AG09309 (cell line): ENCODE measurements around the gene XRCC3.

Experiments used
- DNase-seq: peaks from one replicate; pipeline ENCODE4 v3.0.0-alpha.2; 2010; ENCODE audit warnings: low read depth
- H3K4me3 ChIP-seq: 2 replicates; pipeline ENCODE4 v1.5.1; 2011; ENCODE audit warnings: mild to moderate bottlenecking, low read depth, low read length, moderate library complexity; ENCODE audit not compliant: control insufficient read depth
- CTCF ChIP-seq: IDR thresholded peaks from 2 replicates; pipeline ENCODE4 v1.5.1; 2011; ENCODE audit warnings: mild to moderate bottlenecking, low read depth, low read length, inconsistent platforms; ENCODE audit not compliant: insufficient read depth, control insufficient read depth; ENCODE audit errors: missing control alignments

The XRCC3 gene

GRCh38 chr14:103669370-103669769, 45.9 kb downstream of the XRCC3 start:
- no peak for DNase-seq
- H3K4me3 ChIP-seq, result no peak overlapping the region
- TF ChIP-seq CTCF, result no peak

GRCh38 chr14:103668117-103668516, 47.1 kb downstream of the XRCC3 start:
- no peak overlapping the region for H3K4me3 ChIP-seq
- DNase-seq, result no peak
- no peak for TF ChIP-seq CTCF

GRCh38 chr14:103667671-103668070, 47.6 kb downstream of the XRCC3 start:
- TF ChIP-seq CTCF, result no peak

GRCh38 chr14:103663506-103663905, 51.7 kb downstream of the XRCC3 start:
- H3K4me3 ChIP-seq, result no peak overlapping the region
- no peak for TF ChIP-seq CTCF
- DNase-seq, result no peak

More at GRCh38 chr14:103667671-103668070, 47.6 kb downstream of the XRCC3 start:
- DNase-seq, result no peak
- no peak overlapping the region for H3K4me3 ChIP-seq

- no peak for TF ChIP-seq CTCF
- H3K4me3 ChIP-seq, result no peak overlapping the region
- DNase-seq, result no peak
Observed at GRCh38 chr14:103662591-103662990, 52.7 kb downstream of the XRCC3 start.

GRCh38 chr14:103662029-103662428, 53.2 kb downstream of the XRCC3 start:
- no peak for DNase-seq
- TF ChIP-seq CTCF, result no peak
- H3K4me3 ChIP-seq, result no peak overlapping the region

- H3K4me3 ChIP-seq, result no peak overlapping the region
- no peak for DNase-seq
- TF ChIP-seq CTCF, result no peak
Observed at GRCh38 chr14:103659631-103660030, 55.6 kb downstream of the XRCC3 start.
